ENCODE results near the gene ANKRD37. TPM values are rescaled to one million over a fixed set of nuclear protein-coding genes. Genes with fewer than 3 reads are reported as not detected.

Gene ANKRD37
- total RNA-seq, 1 donor from 2014 or later: 1.4 TPM

- TF ChIP-seq, protein P1, sequence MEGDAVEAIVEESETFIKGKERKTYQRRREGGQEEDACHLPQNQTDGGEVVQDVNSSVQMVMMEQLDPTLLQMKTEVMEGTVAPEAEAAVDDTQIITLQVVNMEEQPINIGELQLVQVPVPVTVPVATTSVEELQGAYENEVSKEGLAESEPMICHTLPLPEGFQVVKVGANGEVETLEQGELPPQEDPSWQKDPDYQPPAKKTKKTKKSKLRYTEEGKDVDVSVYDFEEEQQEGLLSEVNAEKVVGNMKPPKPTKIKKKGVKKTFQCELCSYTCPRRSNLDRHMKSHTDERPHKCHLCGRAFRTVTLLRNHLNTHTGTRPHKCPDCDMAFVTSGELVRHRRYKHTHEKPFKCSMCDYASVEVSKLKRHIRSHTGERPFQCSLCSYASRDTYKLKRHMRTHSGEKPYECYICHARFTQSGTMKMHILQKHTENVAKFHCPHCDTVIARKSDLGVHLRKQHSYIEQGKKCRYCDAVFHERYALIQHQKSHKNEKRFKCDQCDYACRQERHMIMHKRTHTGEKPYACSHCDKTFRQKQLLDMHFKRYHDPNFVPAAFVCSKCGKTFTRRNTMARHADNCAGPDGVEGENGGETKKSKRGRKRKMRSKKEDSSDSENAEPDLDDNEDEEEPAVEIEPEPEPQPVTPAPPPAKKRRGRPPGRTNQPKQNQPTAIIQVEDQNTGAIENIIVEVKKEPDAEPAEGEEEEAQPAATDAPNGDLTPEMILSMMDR (IDR thresholded peaks at IDR 0.05; ENCODE audit: unreplicated experiment): no peak
- H3K27me3 Mint-ChIP-seq: peaks cover 6% of the 10 kb centered on the region
- no peak for DNase-seq (ENCODE audit: low spot score, unreplicated experiment)
- H3K36me3 Mint-ChIP-seq (ENCODE audit: insufficient read depth): peaks cover 18% of the 10 kb centered on the region
- H3K4me1 Mint-ChIP-seq (ENCODE audit: low read depth): peaks cover 10% of the 10 kb centered on the region
- H3K27ac Mint-ChIP-seq: no peak overlapping the region
- no peaks in the 10 kb centered on the region for H3K9me3 Mint-ChIP-seq (ENCODE audit: low read depth)
- no peak overlapping the region for H3K4me3 Mint-ChIP-seq (ENCODE audit: low read depth)
Measured at GRCh38 chr4:185421366-185422124, 24.9 kb downstream of the ANKRD37 start.

DNA sequence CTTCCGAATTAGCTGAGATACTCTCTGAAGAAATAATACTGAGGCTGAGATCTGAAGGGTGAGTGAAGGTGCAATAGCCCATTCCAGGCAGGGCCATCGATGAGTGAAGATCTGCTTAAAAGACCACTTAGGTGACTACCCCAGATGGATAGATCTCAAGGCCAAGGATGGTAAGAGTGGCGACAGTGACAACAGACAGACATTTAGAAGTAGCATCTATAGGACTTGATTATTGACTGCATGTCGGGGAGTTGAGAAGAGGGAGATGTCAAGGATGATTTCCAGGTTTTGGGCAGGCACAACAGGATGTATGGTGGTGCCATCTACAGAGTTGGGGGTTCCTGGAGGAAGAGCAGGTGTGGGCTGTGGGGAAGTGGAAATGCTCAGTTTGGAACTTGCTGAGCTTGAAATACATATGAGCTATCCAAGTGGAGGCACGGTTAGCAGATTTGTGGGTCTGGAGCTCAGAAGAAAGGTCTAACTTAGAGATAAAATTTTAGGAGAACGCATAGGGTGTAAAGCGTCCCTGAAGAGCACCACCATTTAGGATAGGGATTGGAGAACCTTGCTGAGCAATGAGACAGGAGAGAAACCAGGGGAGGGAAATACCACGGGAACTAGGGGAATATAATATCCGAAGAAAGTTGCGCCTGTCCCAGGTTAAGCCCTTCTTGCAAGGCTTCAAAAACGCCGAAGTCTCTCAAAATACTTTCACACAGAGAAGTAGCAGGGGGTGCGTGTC lies 28.4 kb downstream of the ANKRD37 start:
- Mint-ChIP-seq H3K36me3 (ENCODE audit: insufficient read depth) (peaks cover 4% of the 10 kb centered on the region), H3K9me3 (ENCODE audit: low read depth) (no peaks in the 10 kb centered on the region), H3K4me3 (ENCODE audit: low read depth) (peak overlapping the region; percentile 88), H3K27me3 (peaks cover 6% of the 10 kb centered on the region), H3K27ac (peak overlapping the region; percentile 100), H3K4me1 (ENCODE audit: low read depth) (peaks cover 10% of the 10 kb centered on the region)
- TF ChIP-seq, protein P1 (IDR thresholded peaks at IDR 0.05; ENCODE audit: unreplicated experiment): no peak
- no peak for DNase-seq (ENCODE audit: low spot score, unreplicated experiment)

- Mint-ChIP-seq H3K4me1 (ENCODE audit: low read depth) (peaks cover 10% of the 10 kb centered on the region), H3K4me3 (ENCODE audit: low read depth) (peak within 1 kb of the TSS; percentile 88), H3K36me3 (ENCODE audit: insufficient read depth) (peaks cover 4% of the 10 kb centered on the region), H3K27me3 (peaks cover 6% of the 10 kb centered on the region), H3K27ac (peak within 1 kb of the TSS; percentile 100), H3K9me3 (ENCODE audit: low read depth) (no peaks in the 10 kb centered on the region)
- peak; percentile 73 for DNase-seq (ENCODE audit: low spot score, unreplicated experiment)
- TF ChIP-seq, protein P1 (IDR thresholded peaks at IDR 0.05; ENCODE audit: unreplicated experiment): no peak
Measured at GRCh38 chr4:185425647-185426352, 29.2 kb downstream of the ANKRD37 start, which contains the start of gene UFSP2. Gene UFSP2 (minus strand): TSS chr4:185425964. CDS start chr4:185425868, 96 bp downstream.

- H3K4me3 Mint-ChIP-seq (ENCODE audit: low read depth): peak overlapping the region; percentile 28
- H3K27me3 Mint-ChIP-seq: peaks cover 3% of the 10 kb centered on the region
- TF ChIP-seq, protein P1 (IDR thresholded peaks at IDR 0.05; ENCODE audit: unreplicated experiment): no peak
- no peak for DNase-seq (ENCODE audit: low spot score, unreplicated experiment)
- peak overlapping the region; percentile 82 for H3K27ac Mint-ChIP-seq
- H3K9me3 Mint-ChIP-seq (ENCODE audit: low read depth): no peaks in the 10 kb centered on the region
- H3K36me3 Mint-ChIP-seq (ENCODE audit: insufficient read depth): no peaks in the 10 kb centered on the region
- H3K4me1 Mint-ChIP-seq (ENCODE audit: low read depth): peaks cover 8% of the 10 kb centered on the region
Measured at GRCh38 chr4:185426960-185427688, 30.5 kb downstream of the ANKRD37 start.

All from progenitor cell of endocrine pancreas (in vitro differentiated cells).